ENCODE results near the gene LTBP1.
"Not testable (repeated sequence)": the region's sequence is repeated elsewhere in the genome, so short reads cannot be mapped to it uniquely, and the experiment has no call there.

LTBP1 gene

GRCh38 chr2:33034784-33035183 lies 88.0 kb downstream of the LTBP1 start:
- DNase-seq (ENCODE audit: low read depth in 1 of 2, low spot score in 1 of 2), result no peak

DNA sequence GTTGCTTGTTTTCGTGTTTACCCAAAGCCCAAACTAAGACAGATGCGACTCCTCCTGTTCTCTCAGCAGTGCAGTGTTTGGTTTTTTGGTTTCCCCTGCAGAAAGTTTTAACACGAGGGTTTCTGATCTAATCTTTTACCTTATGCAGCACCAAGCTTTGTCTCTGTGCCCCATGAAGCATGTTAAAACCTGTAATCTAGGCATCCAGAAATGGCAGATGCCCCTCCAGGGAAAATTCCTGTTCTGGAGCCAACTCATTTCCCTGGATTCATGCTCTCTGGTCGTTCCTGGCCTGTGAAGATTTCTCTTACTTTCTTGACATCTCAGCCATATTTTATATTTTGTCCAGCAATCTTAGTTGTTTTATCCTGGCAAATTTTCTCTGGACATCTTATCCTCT lies 91.5 kb downstream of the LTBP1 start:
- DNase-seq (ENCODE audit: low read depth in 1 of 2, low spot score in 1 of 2), result no peak

- no peak for DNase-seq (ENCODE audit: low read depth in 1 of 2, low spot score in 1 of 2)
These were observed 92.0 kb downstream of the LTBP1 start for GRCh38 chr2:33038799-33039198.

DNA sequence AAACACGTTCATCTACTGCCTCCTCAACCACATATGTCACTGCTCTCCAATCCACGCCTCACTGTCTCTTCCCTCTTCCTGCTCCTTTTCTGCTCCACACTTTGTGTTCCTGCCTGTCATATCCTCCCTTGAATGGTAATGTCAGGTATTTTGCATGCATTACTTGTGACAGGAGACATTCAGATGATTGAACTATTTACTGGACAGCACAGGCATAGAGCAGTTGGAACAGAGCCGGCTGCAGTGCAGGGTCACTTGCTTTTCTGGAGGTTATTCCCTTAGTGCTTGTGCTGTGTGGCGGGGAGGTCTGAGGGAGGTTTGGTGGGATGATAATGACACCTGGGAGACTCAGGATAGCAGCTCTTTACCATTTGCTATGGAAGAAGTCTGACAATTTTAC lies 93.8 kb downstream of the LTBP1 start:
- no peak for DNase-seq (ENCODE audit: low read depth in 1 of 2, low spot score in 1 of 2)

DNA sequence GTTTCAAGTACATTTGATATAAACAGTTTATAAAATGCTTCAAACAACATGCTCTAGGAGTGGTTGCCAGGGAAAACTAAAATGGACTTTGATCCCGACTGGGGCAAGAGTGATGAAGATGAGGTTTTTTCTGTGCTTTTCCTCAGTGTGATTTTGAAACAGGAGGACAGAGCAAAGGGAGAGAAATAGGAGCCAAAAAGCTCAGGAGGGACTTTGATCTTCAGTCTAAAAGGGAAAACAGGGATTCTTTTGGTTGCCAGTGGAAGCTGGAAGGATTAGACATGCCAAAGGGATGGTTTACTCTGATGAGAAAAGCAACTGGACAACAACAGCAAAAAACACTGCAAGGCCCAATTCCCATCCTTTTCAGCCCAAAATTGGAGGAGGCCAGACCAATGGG lies 95.5 kb downstream of the LTBP1 start:
- DNase-seq (ENCODE audit: low read depth in 1 of 2, low spot score in 1 of 2), result no peak

- no peak for DNase-seq (ENCODE audit: low read depth in 1 of 2, low spot score in 1 of 2)
These were observed 96.1 kb downstream of the LTBP1 start for GRCh38 chr2:33042819-33043218.

DNA sequence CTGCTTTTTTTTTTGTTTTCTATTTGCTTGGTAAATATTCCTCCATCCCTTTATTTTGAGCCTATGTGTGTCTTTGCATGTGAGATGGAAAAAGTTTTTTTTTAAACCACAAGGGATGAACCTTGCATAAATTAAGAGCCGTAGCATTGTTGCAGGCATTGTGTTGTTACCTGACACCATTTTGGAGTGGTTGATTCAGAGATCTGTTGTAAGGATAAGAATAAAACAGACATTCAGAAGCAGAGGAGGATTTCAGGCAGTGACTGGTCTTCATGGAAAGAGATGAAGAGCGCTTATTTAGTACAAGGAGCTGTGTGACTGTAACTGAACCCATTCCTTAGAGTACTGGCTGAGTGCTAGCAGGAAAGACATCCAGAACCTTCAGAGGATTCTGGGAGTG lies 101.2 kb downstream of the LTBP1 start:
- DNase-seq (ENCODE audit: low read depth in 1 of 2, low spot score in 1 of 2), result no peak

GRCh38 chr2:33051586-33052360 lies 105.0 kb downstream of the LTBP1 start:
- no peak for DNase-seq (ENCODE audit: low read depth in 1 of 2, low spot score in 1 of 2)

GRCh38 chr2:33052361-33052735 lies 105.6 kb downstream of the LTBP1 start:
- no peak for DNase-seq (ENCODE audit: low read depth in 1 of 2, low spot score in 1 of 2)

DNA sequence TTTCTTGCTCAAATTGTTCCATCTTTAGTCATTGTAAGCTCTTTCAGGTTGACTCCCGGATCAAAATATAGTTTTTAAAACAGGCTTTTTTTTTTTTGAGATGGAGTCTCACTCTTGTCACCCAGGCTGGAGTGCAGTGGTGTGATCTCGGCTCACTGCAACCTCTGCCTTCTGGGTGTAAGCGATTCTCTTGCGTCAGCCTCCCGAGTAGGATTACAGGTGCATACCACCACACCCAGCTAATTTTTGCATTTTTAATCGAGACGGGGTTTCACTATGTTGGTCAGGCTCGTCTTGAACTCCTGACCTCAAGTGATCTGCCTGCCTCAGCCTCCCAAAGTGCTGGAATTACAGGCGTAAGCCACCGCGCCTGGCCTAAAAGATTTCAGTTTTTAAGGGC lies 106.0 kb downstream of the LTBP1 start:
- DNase-seq (ENCODE audit: low read depth in 1 of 2, low spot score in 1 of 2), result not testable (repeated sequence)

- no peak for DNase-seq (ENCODE audit: low read depth in 1 of 2, low spot score in 1 of 2)
These were observed 109.4 kb downstream of the LTBP1 start for GRCh38 chr2:33056170-33056569.

DNA sequence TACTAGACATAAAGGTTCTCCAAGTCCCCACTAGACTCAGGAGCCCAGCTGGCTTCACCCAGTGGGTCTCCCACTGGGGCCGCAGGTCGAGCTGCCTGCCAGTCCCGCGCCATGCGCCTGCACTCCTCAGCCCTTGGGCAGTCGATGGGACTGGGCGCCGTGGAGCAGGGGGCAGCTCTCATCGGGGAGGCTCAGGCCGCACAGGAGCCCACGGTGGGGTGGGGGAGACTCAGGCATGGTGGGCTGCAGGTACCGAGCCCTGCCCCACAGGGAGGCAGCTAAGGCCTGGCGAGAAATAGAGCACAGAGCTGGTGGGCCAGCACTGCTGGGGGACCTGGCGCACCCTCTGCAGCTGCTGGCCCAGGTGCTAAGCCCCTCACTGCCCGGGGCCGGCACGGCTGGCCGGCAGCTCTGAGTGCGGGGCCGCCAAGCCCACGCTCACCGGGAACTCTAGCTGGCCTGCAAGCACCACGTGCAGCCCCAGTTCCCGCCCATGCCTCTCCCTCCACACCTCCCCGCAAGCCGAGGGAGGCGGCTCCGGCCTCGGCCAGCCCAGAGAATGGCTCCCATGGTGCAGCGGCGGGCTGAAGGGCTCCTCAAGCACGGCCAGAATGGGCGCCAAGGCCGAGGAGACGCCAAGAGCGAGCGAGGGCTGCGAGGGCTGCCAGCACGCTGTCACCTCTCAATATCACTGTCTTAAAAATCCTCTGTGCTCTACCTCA lies 110.7 kb downstream of the LTBP1 start:
- not testable (repeated sequence) for DNase-seq (ENCODE audit: low read depth in 1 of 2, low spot score in 1 of 2)

GRCh38 chr2:33058716-33059470 lies 112.1 kb downstream of the LTBP1 start:
- DNase-seq (ENCODE audit: low read depth in 1 of 2, low spot score in 1 of 2), result no peak

DNA sequence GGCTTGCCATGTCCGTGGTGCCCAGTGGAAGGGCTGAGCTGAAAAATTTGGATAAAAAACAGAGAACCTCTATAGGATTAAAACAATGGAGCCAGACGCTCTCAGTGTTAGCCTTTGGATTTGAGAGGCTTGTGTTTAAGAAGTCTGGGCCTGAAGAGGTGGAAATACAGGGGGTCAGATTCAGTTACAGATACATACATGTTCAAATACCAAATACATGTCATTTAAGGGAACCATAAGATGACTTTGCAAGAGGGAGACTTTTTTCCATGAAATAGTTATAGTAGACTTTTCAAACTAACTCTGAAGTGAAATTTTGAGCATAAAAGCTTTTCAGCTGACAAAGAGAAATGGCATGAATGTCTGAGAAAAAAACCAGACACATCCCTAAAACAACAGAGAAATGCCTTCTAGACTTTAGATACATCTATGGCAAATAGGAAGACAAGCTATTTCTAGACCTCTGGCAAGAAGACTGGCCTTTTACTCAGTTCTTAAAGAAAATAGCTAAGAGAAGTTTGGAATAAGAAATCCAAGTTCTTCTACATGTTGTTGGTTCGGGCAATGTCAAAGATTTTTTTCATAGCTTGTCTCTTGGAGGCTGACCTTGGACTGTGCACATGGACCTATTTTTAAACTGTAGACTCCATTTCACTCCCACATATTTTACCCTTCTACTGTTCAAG lies 112.9 kb downstream of the LTBP1 start:
- no peak for DNase-seq (ENCODE audit: low read depth in 1 of 2, low spot score in 1 of 2)

GRCh38 chr2:33060405-33060804 lies 113.7 kb downstream of the LTBP1 start:
- DNase-seq (ENCODE audit: low read depth in 1 of 2, low spot score in 1 of 2), result no peak

GRCh38 chr2:33062665-33063250 lies 116.0 kb downstream of the LTBP1 start:
- DNase-seq (ENCODE audit: low read depth in 1 of 2, low spot score in 1 of 2), result no peak

DNA sequence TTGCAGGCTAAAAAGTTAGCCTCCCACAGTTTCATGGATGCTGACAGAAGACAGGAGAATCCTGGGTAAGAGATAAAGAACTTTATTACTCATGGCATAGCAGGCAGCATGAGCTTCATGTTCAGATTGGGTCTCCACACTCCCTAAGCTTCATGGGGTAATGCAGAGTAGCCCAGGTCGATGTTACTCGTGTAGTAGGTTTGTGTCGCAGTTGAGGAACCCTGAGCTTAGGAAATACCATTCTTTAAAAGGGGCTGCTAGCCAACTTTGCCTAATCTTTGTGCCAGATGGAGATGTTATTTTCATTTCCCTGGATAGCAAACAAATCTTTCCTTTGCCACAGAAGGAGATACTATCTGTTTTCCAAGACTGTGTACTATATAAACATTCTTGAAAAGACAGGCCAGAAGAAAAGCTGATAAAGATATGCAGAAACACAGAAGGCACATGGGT lies 117.6 kb downstream of the LTBP1 start:
- DNase-seq (ENCODE audit: low read depth in 1 of 2, low spot score in 1 of 2), result no peak

DNA sequence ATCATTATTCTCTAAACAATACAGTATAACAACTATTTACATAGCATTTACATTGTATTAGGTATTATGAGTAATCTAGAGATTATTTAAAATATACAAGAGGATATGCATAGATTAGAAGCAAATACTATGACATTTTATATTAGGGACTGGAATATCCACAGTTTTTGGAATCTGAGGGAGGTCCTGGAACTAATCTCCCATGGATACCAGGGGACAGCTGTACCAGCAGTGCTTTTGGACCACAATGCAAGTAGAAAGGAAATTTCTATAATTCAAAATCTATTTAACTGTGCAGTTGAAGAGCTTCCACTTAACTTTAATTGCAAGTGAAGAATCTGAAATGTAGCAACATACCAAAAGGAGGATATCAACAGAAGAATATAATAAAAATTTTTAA lies 120.8 kb downstream of the LTBP1 start:
- no peak for DNase-seq (ENCODE audit: low read depth in 1 of 2, low spot score in 1 of 2)

DNA sequence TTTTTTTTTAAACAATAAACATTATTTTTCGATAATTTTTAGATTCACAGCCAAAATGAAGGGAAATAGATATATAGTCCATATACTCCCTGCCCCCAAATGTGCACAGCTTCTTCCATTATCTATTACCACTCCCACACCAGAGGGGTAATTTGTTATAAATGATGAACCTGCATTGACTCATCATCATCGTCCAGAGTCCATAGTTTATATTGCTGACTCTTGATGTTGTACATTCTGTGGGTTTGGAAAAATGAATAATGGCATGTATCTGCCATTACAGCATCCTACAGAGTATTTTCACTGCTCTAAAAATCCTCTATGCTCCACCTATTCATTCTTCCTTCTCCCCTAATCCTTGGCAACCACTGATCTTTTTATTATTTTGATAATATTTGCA lies 121.5 kb downstream of the LTBP1 start:
- DNase-seq (ENCODE audit: low read depth in 1 of 2, low spot score in 1 of 2), result no peak

- DNase-seq (ENCODE audit: low read depth in 1 of 2, low spot score in 1 of 2), result no peak
These were observed 123.3 kb downstream of the LTBP1 start for GRCh38 chr2:33069894-33070651.
